HuH-7.5 (cell line): ENCODE measurements around the gene COL6A3.
A peak's percentile ranks its signal among the peaks of the same experiment; 100 is the strongest.

Experiments used
- DNase-seq: peaks from one replicate; pipeline ENCODE4 v3.0.0; 2011; ENCODE audit warnings: low spot score

The COL6A3 gene

DNA sequence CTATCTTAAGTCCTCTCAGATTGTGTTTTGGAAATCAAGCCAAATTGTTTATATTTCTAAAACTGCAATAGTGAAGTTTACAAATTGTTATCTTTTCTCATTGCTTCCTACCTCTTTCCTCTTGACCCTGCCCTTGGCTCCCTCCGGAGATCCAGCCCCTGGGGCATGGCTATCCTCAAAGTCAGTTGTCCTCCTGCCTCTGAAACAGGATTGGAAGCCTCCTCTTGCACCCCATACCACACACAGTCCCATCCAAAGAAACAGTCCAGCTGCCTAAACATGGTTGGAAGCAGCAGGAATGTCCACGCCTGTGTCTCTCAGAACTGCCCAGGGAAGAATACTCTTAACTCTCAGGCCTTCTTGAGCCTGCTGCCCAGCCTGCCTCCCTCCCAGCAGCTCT, 30.1 kb upstream of the COL6A3 start:
- DNase-seq, result no peak

DNA sequence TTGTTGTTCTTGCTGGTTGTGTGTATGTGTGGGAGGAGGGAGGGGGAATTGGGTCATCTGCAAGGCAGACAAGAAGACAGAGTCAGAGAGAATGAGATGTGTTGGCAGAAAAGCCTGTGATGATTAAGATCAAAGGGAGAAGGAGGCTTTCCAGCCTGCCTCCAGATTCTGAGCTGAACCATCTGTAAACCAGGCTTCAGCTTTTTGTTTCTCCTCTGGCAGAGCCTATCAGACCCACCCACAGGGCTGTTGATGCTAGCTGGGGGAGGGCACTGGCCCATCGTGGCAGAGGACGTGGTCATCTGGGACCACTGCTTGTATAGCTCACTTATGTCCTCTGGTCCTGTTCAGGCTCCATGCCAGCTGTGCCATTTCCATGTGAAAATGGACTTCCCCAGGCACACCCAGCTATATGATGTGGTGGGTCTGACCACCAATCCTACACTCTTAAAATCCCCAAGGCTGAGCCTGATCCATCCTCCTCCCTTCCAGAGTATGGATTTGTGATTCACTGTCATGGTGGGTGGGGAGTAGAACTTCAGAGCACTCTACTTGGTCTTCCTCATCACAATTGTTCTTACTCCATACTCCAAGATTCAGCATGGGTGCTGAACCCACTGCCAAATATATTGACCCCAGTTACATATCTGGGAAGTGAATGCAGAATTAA, 27.8 kb upstream of the COL6A3 start:
- no peak for DNase-seq

DNA sequence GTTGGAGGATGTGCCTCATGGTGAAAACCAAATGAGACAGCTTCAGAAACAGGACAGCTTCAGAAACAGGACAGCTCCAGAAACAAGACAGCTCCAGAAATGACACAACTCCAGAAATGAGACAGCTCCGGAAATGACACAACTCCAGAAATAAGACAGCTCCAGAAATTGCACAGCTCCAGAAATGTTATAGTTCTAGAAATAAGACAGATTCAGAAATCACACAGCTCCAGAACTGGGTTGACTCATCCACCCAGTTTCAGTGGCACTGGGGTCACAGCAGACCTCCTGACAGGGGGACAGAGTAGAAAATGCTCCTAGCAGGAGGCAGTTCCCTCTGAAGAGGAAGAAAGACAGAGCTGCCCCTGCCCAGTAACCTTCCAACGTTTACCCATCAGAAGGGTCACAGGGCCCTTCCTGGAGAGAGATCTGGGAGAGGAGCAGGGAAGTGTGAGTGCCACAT, 26.9 kb upstream of the COL6A3 start:
- no peak for DNase-seq

DNA sequence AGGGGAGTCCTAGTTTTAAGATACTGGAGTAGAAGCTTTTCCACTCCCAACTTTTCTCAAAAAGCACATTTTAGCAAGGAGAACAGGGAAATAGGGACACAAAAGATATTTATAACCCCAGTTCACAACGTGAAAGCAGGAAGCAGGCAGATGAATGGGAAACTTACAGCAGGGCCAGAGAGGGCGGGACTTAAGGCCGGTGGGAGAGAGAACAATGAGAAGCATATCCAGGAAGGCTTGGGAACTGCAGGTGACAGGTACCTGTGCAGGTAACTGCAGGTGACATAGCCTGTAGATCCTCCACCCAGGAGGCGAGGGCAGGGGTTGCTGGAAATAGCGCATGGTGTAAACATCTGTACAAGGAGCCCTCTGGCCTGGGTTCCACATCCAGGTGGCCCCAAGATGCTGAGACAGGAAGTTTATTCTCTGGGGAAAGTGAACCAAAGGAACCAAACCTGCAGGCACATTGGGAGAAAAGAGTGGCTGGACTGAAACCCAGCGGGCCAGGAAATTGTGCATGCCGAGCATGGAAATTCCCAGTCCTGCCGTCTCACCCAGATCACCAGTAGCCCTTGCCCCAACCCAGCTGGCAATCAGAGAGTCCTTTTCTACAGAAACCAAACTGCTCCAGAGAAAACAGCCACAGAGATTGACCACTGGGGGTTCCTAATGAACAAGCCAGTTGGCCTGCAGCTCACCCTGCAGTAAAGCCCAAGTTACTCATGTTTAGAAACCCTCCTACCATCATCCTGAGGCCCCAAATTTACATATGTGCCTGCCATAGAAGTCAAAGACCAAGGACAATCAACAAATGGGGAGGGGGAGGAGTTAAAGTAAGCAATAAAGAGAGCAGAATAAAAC, 24.3 kb upstream of the COL6A3 start:
- DNase-seq, result no peak

DNA sequence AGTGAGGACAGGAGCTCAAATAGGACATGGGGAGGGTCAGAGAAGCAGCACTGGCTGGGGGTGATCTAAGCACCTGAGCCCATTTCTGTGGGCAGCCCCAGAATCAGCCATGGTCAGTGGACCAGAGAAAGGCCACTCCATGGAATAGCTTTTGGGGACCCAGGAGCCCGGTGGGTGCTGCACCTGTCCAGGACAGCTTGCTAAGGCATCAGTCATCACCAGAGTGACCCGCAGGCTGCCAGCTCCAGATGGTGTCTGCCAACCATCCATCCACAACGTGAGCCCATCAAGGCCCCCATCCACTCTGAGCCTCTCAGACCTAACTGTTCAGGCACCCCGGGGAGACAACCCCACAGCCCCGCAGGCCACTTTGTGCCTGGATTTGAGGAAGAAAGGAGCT, 23.6 kb upstream of the COL6A3 start:
- DNase-seq, result no peak

DNA sequence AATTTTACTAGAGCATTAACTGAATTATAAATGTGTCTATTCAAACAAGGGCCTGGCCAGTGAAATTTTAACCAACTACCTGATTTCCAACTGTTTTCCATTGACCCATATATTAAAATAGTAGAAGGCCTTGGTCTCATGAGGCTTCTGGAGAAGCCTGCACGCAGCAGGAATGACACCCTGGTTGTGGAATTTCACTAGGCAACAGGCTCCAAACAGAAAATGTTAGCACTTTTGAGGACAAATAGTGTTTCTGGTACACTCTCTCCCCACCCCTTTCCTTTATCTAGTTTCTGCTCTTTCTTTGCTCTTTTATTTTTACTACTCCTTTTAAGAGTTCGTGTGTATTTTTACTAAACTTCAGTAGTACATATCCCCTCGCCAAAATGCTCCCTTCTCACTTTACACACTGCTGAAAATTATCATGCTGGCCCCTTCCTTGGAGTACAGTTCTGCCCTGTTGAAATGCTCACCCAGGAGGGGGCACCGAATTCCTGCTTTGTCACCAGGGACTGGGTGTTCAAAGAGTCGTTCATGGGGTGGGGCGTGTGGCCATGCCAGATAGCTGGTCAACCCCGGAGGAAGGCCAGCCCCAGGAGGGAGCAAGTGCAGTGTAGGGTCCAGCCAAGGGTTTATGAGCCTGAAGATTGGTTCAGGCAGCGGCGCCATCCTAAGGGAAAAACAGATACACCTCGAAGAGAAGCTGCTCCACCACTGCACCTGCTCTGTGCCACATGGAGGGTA, 22.1 kb upstream of the COL6A3 start:
- no peak for DNase-seq

DNA sequence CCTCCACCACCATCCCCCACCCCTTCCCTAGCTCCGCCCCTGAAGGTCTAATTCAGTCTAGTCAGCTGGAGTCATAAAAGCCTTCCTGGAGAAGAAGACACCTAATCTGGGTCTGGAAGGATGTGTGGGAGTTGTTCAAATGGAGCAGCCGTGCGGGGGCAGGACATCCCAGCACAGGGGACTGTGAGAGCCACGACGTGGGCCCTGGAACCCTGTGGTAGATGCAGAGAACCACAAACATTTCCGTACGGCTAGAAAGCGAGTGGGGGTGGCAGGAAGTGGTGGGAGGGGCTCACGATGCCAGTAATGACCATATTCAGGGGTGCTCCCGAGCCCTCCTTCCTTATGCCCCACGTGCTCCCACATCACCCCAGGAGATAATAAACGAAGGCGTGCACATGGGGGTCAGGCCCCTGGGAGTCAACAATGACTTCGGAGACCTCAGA, 20.9 kb upstream of the COL6A3 start:
- no peak for DNase-seq

DNA sequence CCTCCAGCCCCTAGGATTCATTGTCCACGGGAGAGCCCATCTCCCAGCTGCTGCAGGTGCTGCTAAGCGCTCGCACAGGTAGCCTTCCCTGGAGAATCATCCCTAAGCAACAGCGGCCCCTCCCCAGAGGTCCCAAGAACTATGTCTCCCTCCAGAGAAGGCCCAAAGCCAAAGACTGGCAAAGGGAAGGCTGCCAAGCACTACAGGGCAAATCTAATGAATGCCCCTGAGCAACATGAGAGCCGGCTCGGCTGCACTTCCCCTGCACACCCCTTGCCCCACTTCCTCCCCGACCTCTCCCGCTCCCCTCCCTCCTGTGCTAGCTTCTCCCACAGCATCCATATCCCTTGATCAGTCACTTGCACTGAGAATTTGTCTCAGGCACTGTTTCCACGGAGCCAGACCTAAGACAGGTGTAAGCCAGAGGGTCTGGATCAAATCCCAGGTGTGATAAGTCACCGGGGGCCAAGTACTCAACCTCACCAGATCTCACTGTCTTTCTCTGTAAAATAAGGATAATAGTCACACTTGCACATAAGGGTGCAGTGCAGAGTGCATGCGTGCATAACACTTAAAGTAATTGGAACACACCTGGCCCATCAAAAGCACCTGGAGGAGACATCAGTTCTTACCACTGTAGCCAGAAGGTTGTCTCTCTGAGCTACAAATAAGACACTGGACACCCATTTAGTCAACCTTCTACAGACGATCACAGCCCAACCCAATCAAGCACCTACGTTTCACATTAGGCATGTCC, 20.1 kb upstream of the COL6A3 start:
- no peak for DNase-seq

DNA sequence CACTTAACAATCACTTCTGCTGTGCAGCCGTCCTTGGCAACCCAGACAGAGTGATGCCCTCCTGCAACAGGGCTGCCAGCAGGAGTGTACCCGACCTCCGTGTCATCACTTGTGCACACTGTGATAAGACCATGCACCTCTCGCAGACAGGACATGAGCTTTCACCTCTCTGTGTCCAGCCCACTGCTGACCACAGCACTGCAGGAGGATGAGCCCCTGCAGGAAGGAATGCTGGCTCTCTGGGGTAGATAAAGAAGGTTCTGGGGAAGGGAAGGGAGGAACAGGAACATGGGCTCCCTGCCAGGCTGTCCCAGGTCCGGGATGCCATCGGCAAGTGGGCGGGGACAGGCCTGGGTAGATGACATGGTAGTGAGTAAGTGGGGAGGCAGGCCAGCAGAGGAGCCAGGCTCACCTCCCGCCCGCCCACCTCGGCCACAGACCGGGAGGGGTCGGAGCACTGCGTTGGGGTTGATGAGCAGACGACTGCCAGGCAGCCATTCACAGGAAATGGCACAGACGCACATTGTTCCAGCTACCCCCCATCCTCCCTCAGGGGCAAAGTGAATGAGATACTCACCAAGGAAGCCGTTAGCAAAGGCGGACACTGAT, 18.6 kb upstream of the COL6A3 start:
- DNase-seq, result no peak

DNA sequence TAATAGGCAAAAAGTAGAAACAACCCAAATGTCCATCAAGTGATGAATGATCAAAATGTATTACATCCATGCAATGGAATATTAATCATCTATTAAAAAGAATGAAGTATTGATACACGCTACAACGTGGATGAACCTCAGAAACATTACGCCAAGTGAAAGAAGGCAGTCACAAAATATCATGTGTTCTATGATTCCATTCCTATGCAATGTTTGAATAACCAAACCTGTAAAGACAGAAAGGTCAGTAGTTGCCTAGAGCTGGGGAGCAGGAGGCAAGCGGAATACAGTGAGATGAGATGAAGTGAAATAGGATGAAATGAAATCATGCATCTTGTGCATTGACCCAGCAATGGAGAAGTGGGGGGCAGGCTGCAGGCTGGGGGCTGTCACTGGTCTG, 17.9 kb upstream of the COL6A3 start:
- DNase-seq, result no peak

DNA sequence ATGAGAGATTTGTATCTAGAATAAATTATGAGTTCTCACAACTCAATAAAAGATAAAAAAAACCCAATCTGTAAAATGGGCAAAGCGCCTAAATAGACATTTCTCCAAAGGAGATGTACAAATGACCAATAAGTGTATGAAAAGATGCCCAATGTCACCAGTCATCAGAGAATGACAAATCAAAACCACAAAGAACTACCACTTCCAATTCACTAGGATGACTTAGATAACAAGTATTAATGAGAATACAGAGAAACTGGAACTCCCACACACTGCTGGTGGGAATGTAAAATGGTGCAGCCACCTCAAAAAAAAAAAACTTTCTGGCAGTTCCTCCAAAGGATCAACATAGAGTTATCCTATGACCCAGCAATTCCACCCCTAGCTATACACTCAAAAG, 17.4 kb upstream of the COL6A3 start:
- DNase-seq, result no peak

DNA sequence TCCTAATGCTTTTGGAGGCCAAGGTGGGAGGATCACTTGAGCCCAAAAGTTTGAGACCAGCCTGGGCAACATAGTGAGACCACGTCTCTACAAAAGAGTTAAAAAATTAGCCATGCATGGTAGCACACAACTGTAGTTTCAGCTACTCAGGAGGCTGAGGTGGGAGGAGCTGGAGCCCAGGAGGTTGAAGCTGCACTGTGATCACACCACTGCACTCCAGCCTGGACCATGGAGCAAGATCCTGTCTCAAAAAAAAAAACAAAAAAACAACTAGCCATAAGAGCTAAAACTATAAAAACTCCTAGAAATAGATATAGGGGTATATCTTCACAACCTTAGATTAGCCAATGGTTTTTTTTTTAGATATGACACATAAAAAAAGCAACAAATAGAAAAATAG, 16.9 kb upstream of the COL6A3 start:
- DNase-seq, result no peak

DNA sequence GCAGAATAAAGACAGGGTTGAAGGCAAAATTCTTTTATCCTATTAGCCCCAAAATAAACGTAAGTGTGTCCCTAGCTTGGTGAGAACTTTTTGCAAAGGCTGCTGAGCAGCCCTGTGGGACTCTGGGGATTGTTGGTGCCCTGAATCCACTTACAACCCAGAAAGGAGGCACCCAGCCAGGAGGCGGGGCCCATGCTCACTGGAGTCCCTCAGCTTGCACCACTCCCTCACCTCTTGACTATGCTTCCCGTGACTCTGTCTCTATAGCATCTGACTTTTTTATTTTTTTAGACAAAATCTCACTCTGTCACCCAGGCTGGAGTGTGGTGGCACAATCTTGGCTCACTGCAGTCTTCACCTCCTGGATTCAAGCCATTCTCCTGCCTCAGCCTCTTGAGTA, 15.8 kb upstream of the COL6A3 start:
- DNase-seq, result no peak

DNA sequence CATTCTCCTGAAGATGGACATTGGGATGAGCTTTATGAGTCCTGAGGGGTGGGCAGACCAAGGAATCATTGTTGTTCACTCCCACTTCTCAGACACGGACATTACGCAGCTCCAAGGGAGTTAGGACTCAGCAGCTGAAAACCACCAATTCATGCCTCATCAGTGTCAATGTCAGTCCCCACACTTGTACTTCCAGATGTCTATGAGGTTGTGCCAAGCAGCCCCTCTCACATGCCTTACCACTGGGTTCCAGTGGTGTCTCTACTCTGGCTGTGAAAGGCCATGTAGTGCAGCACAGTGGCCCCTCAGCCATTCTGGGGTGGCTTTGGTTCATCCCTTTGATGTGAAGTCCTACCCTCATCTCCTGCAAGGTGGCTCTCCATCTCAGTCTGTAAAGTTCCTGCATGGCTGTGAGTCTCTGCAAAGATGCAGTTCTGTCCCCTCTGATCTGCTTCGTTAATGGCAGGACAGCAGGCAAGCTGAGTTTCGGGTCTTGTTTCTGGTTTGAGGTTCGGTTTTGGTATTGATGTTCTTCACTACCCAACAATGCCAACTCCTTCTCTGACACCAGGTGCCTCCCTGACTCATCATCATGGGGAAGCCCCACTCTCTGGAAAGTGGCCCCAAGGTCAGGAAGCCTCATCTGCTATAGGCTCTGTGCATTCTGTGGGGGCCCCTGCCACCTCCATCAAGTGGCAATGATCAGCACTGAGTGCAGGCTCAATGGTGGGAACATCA, 14.0 kb upstream of the COL6A3 start:
- no peak for DNase-seq

DNA sequence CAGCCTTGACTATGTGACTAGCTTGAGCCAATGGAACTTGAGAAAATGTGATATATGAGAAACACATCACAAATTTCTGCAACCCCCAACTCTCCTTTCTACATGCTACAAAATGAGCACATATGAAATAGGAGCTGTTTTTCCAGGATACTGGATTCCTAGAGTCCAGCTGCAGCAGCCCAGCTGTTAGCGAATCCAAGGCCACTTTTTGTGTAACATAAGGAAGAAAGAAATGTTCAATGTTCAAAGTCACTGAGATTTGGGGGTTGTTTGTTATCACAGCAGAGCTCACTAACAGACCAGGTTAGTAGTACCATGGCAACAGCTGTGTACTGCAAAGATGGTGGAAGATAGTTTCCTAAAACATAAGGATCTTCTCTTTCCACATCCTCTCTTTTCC, 12.6 kb upstream of the COL6A3 start:
- no peak for DNase-seq

DNA sequence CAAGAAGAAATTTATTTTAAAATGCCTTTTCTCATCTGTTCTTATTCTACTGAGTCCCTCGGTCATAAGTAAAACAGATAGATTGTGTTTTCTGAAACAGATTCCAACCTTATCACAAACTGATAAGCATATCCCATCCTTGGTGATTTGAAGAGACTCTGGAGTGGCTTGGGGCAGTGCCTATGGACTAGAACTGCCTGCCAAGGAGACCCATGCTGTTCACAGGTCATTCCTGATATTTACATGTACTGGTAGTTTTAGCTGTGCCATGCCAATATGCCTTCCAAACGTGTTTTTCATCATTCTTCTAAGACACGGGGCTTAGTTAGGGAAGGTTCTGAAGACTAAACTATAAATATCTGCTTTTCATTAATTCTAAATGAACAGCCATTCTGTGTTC, 11.4 kb upstream of the COL6A3 start:
- DNase-seq, result no peak

DNA sequence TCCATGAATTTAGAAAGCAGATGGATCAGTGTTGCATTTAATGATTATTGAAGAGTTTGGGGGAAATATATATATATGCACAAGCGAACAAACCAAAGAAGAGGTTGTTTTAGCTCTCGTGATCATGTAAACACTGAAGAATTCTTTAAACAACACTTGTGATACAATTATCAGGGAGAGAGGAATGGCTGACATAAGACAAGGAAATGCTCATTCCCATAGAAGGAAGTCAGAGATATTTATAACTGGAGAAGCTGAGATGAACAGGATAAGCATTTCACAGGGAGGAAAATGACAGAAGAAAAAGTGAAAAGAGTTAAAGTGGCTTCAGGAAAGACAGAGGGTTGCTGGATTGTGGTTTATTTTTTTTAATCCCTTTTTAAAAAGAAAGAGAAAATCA, 10.6 kb upstream of the COL6A3 start:
- DNase-seq, result no peak

DNA sequence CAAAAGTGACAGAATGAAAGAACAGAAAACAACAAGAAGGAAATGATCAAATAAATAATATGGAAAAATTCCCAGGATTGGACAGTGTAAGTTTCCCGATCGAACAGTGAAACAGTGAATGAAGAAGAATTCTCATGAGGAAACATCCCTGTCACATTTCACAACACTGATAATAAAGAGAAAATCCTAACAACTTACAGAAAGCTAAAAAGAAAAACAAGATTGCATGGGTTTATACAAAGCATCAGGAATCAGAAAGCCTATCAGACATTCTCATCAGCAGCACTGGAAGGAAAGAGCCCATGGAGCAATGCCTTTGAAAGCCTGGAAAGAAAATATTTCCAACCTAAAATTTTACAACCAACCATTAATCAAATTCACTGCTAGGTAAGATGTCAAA, 9.9 kb upstream of the COL6A3 start:
- no peak for DNase-seq

DNA sequence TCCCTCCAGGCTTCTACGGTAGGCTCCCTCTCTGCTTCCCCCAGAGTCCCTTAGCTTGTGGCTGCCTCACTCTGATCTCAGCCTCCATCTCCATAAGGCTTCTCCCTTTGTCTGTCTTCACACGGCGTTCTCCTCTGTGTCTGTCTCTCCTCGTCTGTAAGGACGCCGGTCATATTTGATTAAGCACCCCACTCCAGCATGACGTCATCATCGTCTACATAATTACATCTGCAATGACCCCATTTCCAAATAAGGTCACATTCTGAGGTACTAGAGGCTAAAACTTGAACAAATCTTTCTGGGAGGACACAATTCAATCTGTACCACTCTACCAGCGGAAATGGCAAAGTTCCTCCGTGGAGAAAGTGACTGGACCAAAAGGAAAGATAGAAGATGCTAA, 8.3 kb upstream of the COL6A3 start:
- no peak for DNase-seq

DNA sequence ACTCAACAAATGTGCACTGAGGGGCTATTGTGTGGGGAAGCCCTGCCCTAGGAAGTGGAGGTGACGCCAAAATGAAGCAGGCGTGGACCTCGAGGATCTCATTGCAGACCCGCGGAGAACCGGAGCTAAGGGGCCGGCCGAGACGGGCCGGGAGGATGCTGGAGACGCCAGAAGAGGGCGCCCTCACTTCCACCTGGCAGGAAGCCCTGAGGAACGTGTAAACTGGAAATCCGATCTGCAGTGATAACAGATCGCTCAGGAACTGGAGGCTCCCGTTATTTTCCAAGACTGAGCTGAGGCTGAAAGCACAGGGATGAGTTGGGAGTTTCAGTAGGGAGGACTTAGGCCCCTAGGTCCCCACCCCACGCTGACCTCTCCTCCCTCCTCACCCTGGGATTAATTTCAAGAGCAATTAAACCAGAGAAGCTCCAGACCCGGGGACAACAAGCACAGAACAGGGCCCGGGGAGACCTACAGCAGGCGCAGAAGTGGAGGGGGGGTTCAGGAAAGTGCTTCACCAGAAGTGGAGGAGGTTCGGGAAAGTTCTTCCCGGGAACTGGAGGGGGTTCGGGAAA, 7.7 kb upstream of the COL6A3 start:
- DNase-seq, result peak; percentile 44

DNA sequence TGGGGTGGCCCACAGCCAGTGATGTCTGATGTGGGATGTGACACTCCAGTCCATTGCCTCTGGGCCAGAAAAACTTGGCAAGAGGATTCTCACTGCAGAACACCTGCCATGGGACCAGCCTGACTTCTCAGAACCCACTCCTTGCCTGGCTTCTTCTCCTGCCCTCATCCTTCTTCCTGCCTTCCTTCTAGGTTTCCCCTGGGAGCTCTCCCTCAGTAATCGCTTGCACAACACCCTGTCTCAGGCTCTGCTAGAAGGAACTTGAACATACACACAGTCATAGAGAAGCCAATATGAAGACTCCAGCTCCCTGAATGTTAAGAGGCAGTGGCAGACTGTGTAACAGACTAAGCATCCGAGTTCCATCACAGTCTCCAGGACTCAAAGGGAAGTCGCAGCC, 4.3 kb upstream of the COL6A3 start:
- DNase-seq, result no peak
